Adrenal gland (tissue), 5 donors: ENCODE results near the gene SCFD2.

Experiments
- POLR2A ChIP-seq, 2 donors: fragments of 450-650 bp; IDR thresholded peaks; one replicate each; pipeline ENCODE4 v1.6.1; 2017; ENCODE audit warnings: antibody characterized with exemption in 2 of 2, mild to moderate bottlenecking in 2 of 2, moderate library complexity in 1 of 2
- TF ChIP-seq, protein P1 (sequence below), 6 experiments: fragments of 450-650 bp in 4 of 6; fragments of 200-600 bp in 2 of 6; sonication (generic) in 1 of 6; IDR thresholded peaks; 1 replicate in 5 of 6; 2 replicates in 1 of 6; pipeline versions ENCODE4 v1.5.1 to v1.8.0; 2016 to 2021; ENCODE audit warnings: antibody characterized with exemption in 6 of 6, mild to moderate bottlenecking in 2 of 6, moderate library complexity in 1 of 6
- donor health status: DM: no; HTN: no; CAD: no.

DNA sequence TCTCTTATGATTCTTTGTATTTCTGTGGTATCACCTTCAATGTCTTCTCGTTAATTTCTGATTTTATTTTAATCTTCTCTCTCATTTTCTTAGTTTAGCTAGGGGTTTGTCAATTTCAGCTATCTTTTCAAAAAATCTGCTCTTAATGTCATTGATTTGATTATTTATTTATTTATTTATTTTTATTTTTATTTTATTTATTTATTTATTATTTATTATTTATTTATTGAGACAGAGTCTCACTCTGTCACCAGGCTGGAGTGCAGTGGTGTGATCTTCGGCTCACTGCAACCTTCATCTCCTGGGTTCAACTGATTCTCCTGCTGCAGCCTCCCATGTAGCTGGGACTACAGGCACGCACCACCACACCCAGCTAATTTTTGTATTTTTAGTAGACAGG is 194.1 kb downstream of the SCFD2 start:
- TF ChIP-seq, protein P1, sequence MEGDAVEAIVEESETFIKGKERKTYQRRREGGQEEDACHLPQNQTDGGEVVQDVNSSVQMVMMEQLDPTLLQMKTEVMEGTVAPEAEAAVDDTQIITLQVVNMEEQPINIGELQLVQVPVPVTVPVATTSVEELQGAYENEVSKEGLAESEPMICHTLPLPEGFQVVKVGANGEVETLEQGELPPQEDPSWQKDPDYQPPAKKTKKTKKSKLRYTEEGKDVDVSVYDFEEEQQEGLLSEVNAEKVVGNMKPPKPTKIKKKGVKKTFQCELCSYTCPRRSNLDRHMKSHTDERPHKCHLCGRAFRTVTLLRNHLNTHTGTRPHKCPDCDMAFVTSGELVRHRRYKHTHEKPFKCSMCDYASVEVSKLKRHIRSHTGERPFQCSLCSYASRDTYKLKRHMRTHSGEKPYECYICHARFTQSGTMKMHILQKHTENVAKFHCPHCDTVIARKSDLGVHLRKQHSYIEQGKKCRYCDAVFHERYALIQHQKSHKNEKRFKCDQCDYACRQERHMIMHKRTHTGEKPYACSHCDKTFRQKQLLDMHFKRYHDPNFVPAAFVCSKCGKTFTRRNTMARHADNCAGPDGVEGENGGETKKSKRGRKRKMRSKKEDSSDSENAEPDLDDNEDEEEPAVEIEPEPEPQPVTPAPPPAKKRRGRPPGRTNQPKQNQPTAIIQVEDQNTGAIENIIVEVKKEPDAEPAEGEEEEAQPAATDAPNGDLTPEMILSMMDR (IDR thresholded peaks at IDR 0.05): no peak
- TF ChIP-seq POLR2A (IDR thresholded peaks at IDR 0.05): no peak
